HCT116 (cell line): ENCODE measurements around the gene NR2C2. TPM values are rescaled to one million over a fixed set of nuclear protein-coding genes. Genes with fewer than 3 reads are reported as not detected.

ENCODE experiments used
- ATAC-seq: fragments of 200-7000 bp; cut with Tn5 transposase; 2 replicates; pipeline ENCODE4 v1.9.1; 2020; ENCODE audit warnings: mild to moderate bottlenecking, moderate library complexity
- BruUV-seq: library from RNA; stranded (reverse); fragments of 400-500 nt; replicated peaks from 2 replicates; lab custom pipeline; 2021; lab: Mats Ljungman, UMichigan
- CTCF ChIA-PET: fragments of 300-600 bp; sonication (Branson Sonifier 250); formaldehyde crosslinking; loops from one replicate; lab custom pipeline; 2021; ENCODE audit warnings: antibody characterized with exemption; lab: Charles Lee
- POLR2A ChIA-PET: fragments of 300-600, 350-600 bp; sonication (Branson Sonifier 250); formaldehyde crosslinking; loops from one replicate; lab custom pipeline; 2021; ENCODE audit warnings: antibody characterized with exemption; lab: Charles Lee
- RAD21 ChIA-PET, 2 experiments: fragments of 300-600 bp; sonication (Branson Sonifier 250); formaldehyde crosslinking; loops; one replicate each; lab custom pipeline; 2023; ENCODE audit warnings: low total read pairs in 2 of 2; ENCODE audit not compliant: uncharacterized antibody in 2 of 2, unreplicated experiment in 2 of 2, low non-redundant PET in 1 of 2; lab: Charles Lee
- DNase-seq: peaks from one replicate; pipeline ENCODE4 v3.0.0-alpha.2; 2010; ENCODE audit warnings: low read depth, low spot score
- H2AFZ ChIP-seq: fragments of 200-600 bp; shearing (Covaris generic), sonication (generic); 2 replicates; pipeline ENCODE4 v1.6.1; 2017; ENCODE audit warnings: low read depth, mixed run types, mixed read lengths, antibody characterized with exemption, low read length; ENCODE audit not compliant: poor library complexity, severe bottlenecking
- H3K27ac ChIP-seq: 2 replicates; pipeline ENCODE4 v1.5.1; 2012; ENCODE audit warnings: low read depth, low read length
- H3K27me3 ChIP-seq: fragments of 200-600 bp; sonication (generic); 2 replicates; pipeline ENCODE4 v1.6.1; 2016; ENCODE audit warnings: mixed run types, low read length, mixed read lengths; ENCODE audit not compliant: insufficient read depth
- H3K36me3 ChIP-seq, 2 experiments: fragments of 200-500 bp in 1 of 2; fragments of 200-600 bp in 1 of 2; sonication (Bioruptor generic) in 1 of 2; sonication (generic) in 1 of 2; 2 replicates each; pipeline versions ENCODE4 v1.5.1 to v1.6.1; 2014 to 2016; ENCODE audit warnings: low read length in 2 of 2, inconsistent platforms in 1 of 2, mixed read lengths in 1 of 2, mixed run types in 1 of 2; ENCODE audit not compliant: insufficient read depth in 2 of 2, control insufficient read depth in 1 of 2
- H3K4me1 ChIP-seq, 2 experiments: fragments of 200-600 bp in 1 of 2; sonication (generic) in 1 of 2; 2 replicates each; pipeline versions ENCODE4 v1.5.1 to v1.6.1; 2012 to 2017; ENCODE audit warnings: low read length in 2 of 2, inconsistent platforms in 1 of 2, mild to moderate bottlenecking in 1 of 2, mixed read lengths in 1 of 2, mixed run types in 1 of 2, moderate library complexity in 1 of 2; ENCODE audit not compliant: insufficient read depth in 2 of 2, control insufficient read depth in 1 of 2
- H3K4me2 ChIP-seq: fragments of 200-600 bp; sonication (generic); 2 replicates; pipeline ENCODE4 v1.6.1; 2017; ENCODE audit warnings: mixed run types, low read length, mixed read lengths
- H3K4me3 ChIP-seq, 2 experiments: fragments of 200-600 bp in 1 of 2; sonication (generic) in 1 of 2; replicated peaks in 1 of 2; 2 replicates each; pipeline ENCODE4 v1.5.1; 2011 to 2016; ENCODE audit warnings: low read length in 2 of 2, control low read depth in 1 of 2, low read depth in 1 of 2, mild to moderate bottlenecking in 1 of 2, mixed read lengths in 1 of 2, mixed run types in 1 of 2
- H3K79me2 ChIP-seq: fragments of 200-600 bp; sonication (generic); 2 replicates; pipeline ENCODE4 v1.6.1; 2017; ENCODE audit warnings: mild to moderate bottlenecking, mixed run types, low read length, moderate library complexity, mixed read lengths; ENCODE audit not compliant: insufficient read depth
- H3K9ac ChIP-seq: fragments of 200-600 bp; sonication (generic); 2 replicates; pipeline ENCODE4 v1.6.1; 2016; ENCODE audit warnings: low read length, mixed read lengths
- H3K9me2 ChIP-seq: fragments of 200-600 bp; sonication (generic), shearing (Covaris generic); 2 replicates; pipeline ENCODE4 v1.6.1; 2017; ENCODE audit warnings: mixed run types, mild to moderate bottlenecking, moderate library complexity; ENCODE audit not compliant: insufficient read depth
- H3K9me3 ChIP-seq, 2 experiments: fragments of 200-500 bp in 1 of 2; fragments of 200-600 bp in 1 of 2; sonication (Bioruptor generic) in 1 of 2; sonication (generic) in 1 of 2; 2 replicates each; pipeline ENCODE4 v1.6.1; 2014 to 2017; ENCODE audit warnings: low read length in 2 of 2, mixed read lengths in 2 of 2, inconsistent platforms in 1 of 2, low read depth in 1 of 2, mild to moderate bottlenecking in 1 of 2, mixed run types in 1 of 2, moderate library complexity in 1 of 2; ENCODE audit not compliant: control insufficient read depth in 1 of 2, insufficient read depth in 1 of 2
- H4K20me1 ChIP-seq: fragments of 200-600 bp; sonication (generic), shearing (Covaris generic); 2 replicates; pipeline ENCODE4 v1.6.1; 2017; ENCODE audit warnings: mixed run types, mild to moderate bottlenecking, moderate library complexity; ENCODE audit not compliant: insufficient read depth
- CBX3 ChIP-seq: IDR thresholded peaks from 2 replicates; pipeline ENCODE4 v1.6.1; 2012; ENCODE audit warnings: low read depth
- CEBPB ChIP-seq: IDR thresholded peaks from 2 replicates; pipeline ENCODE4 v1.6.1; 2012; ENCODE audit warnings: low read depth
- EGR1 ChIP-seq: IDR thresholded peaks from 2 replicates; pipeline ENCODE4 v1.6.1; 2012; ENCODE audit warnings: low read depth
- ELF1 ChIP-seq: IDR thresholded peaks from 2 replicates; pipeline ENCODE4 v1.6.1; 2012; ENCODE audit warnings: low read depth, borderline replicate concordance
- EZH2phosphoT487 ChIP-seq: fragments of 200-600 bp; IDR thresholded peaks from 2 replicates; pipeline ENCODE4 v1.6.1; 2018; ENCODE audit warnings: antibody characterized with exemption, borderline replicate concordance
- FOSL1 ChIP-seq: IDR thresholded peaks from 2 replicates; pipeline ENCODE4 v1.6.1; 2012; ENCODE audit warnings: low read depth
- POLR2A ChIP-seq: IDR thresholded peaks from 2 replicates; pipeline ENCODE4 v1.7.0; 2011; ENCODE audit warnings: borderline replicate concordance; ENCODE audit not compliant: insufficient read depth, insufficient read length; ENCODE audit errors: extremely low read depth
- POLR2AphosphoS5 ChIP-seq: IDR thresholded peaks from 2 replicates; pipeline ENCODE4 v1.6.1; 2011; ENCODE audit warnings: mild to moderate bottlenecking, low read depth, low read length, moderate library complexity
- SIN3A ChIP-seq: IDR thresholded peaks from 2 replicates; pipeline ENCODE4 v1.6.1; 2012; ENCODE audit warnings: low read depth
- YY1 ChIP-seq: IDR thresholded peaks from 2 replicates; pipeline ENCODE4 v1.6.1; 2011; ENCODE audit warnings: low read length, low read depth, moderate library complexity, mild to moderate bottlenecking; ENCODE audit not compliant: insufficient replicate concordance; ENCODE audit errors: extremely low read depth
- ZFX ChIP-seq: fragments of 450-650 bp; IDR thresholded peaks from 2 replicates; pipeline ENCODE4 v1.6.1; 2017
- intact Hi-C: fragments of 100-400 bp; cut with micrococcal nuclease; formaldehyde crosslinking; loops from 2 replicates; pipeline ENCODE4 v1.10.0; 2022
- total RNA-seq: library from RNA; stranded (reverse); gene quantifications from one replicate; pipeline ENCODE4 v1.2.1, GENCODE V29; 2021; ENCODE audit not compliant: unreplicated experiment
- TF ChIP-seq, protein P1 (sequence below): IDR thresholded peaks from 2 replicates; pipeline ENCODE4 v1.6.1; 2011; ENCODE audit warnings: mild to moderate bottlenecking, low read length, moderate library complexity; ENCODE audit not compliant: insufficient replicate concordance; ENCODE audit errors: extremely low read depth
- TF ChIP-seq, protein P2 (sequence below), 3 experiments: fragments of 200-600 bp in 1 of 3; sonication (generic) in 1 of 3; IDR thresholded peaks in 2 of 3; conservative IDR thresholded peaks in 1 of 3; 2 replicates each; pipeline ENCODE4 v1.5.1; 2012 to 2017; ENCODE audit warnings: low read depth in 2 of 3, low read length in 2 of 3, antibody characterized with exemption in 1 of 3, borderline replicate concordance in 1 of 3, control low read depth in 1 of 3, mild to moderate bottlenecking in 1 of 3, mixed read lengths in 1 of 3, mixed run types in 1 of 3, moderate library complexity in 1 of 3; ENCODE audit not compliant: insufficient read depth in 1 of 3

The NR2C2 gene
- total RNA-seq, 1 experiment from 2014 or later, result 45.0 TPM

GRCh38 chr3:14909250-14909649 is 38.1 kb upstream of the NR2C2 start:
- no peaks in the 10 kb centered on the region for H3K27me3 ChIP-seq
- H3K9me2 ChIP-seq, result no peaks in the 10 kb centered on the region
- no peak overlapping the region for H3K27ac ChIP-seq
- H2AFZ ChIP-seq, result no peak overlapping the region
- H3K4me1 ChIP-seq, result no peaks in the 10 kb centered on the region
- peaks cover 2 to 8% of the 10 kb centered on the region in 2 experiments; a peak in 1 of 4 replicates for H3K9me3 ChIP-seq
- no peaks in the 10 kb centered on the region for H3K79me2 ChIP-seq
- CTCF ChIA-PET, result no interaction called here
- TF ChIP-seq EGR1 (no peak), ZFX (no peak), YY1 (no peak), POLR2AphosphoS5 (no peak), POLR2A (no peak), EZH2phosphoT487 (no peak), CEBPB (no peak), ELF1 (no peak), FOSL1 (no peak), SIN3A (no peak), CBX3 (no peak)
- TF ChIP-seq, protein P1, sequence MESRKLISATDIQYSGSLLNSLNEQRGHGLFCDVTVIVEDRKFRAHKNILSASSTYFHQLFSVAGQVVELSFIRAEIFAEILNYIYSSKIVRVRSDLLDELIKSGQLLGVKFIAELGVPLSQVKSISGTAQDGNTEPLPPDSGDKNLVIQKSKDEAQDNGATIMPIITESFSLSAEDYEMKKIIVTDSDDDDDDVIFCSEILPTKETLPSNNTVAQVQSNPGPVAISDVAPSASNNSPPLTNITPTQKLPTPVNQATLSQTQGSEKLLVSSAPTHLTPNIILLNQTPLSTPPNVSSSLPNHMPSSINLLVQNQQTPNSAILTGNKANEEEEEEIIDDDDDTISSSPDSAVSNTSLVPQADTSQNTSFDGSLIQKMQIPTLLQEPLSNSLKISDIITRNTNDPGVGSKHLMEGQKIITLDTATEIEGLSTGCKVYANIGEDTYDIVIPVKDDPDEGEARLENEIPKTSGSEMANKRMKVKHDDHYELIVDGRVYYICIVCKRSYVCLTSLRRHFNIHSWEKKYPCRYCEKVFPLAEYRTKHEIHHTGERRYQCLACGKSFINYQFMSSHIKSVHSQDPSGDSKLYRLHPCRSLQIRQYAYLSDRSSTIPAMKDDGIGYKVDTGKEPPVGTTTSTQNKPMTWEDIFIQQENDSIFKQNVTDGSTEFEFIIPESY, result no peak
- TF ChIP-seq, protein P2, sequence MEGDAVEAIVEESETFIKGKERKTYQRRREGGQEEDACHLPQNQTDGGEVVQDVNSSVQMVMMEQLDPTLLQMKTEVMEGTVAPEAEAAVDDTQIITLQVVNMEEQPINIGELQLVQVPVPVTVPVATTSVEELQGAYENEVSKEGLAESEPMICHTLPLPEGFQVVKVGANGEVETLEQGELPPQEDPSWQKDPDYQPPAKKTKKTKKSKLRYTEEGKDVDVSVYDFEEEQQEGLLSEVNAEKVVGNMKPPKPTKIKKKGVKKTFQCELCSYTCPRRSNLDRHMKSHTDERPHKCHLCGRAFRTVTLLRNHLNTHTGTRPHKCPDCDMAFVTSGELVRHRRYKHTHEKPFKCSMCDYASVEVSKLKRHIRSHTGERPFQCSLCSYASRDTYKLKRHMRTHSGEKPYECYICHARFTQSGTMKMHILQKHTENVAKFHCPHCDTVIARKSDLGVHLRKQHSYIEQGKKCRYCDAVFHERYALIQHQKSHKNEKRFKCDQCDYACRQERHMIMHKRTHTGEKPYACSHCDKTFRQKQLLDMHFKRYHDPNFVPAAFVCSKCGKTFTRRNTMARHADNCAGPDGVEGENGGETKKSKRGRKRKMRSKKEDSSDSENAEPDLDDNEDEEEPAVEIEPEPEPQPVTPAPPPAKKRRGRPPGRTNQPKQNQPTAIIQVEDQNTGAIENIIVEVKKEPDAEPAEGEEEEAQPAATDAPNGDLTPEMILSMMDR (IDR thresholded peaks at IDR 0.05 in 2 of 3, conservative IDR thresholded peaks at IDR 0.05 in 1 of 3; ENCODE audit: borderline replicate concordance in 1 of 3, insufficient read depth in 1 of 3, low read depth in 2 of 3, low read length in 2 of 3), result no peak
- DNase-seq (no peak), ATAC-seq (no peak)
- no peaks in the 10 kb centered on the region for H3K36me3 ChIP-seq
- no peak overlapping the region for H3K9ac ChIP-seq
- POLR2A ChIA-PET, result no interaction called here
- H3K4me3 ChIP-seq, result no peak overlapping the region
- intact Hi-C loops, result no loop called here
- H3K4me2 ChIP-seq, result no peak overlapping the region
- RAD21 ChIA-PET, result no interaction called here
- no TSS peak for BruUV-seq
- H4K20me1 ChIP-seq, result no peaks in the 10 kb centered on the region
